Measurements from ENCODE around the gene CTAG1B. TPM values are rescaled to one million over a fixed set of nuclear protein-coding genes. Genes with fewer than 3 reads are reported as not detected.
"Not testable (repeated sequence)": the region's sequence is repeated elsewhere in the genome, so short reads cannot be mapped to it uniquely, and the experiment has no call there.

The CTAG1B gene
- total and polyA plus RNA-seq, 2 donors (not counting 1 experiment from before 2014, with no cell fraction given): 0.09 TPM; not detected in 1

GRCh38 chrX:154654372-154654771 is 35.3 kb upstream of the CTAG1B start:
- Histone ChIP-seq H3K9me3 (ENCODE audit: control extremely low read depth in 1 of 3, control insufficient read depth in 2 of 3, insufficient read depth in 1 of 3, low read length in 2 of 3) (no peaks in the 10 kb centered on the region), H3K36me3 (replicated peaks in 1 of 2; ENCODE audit: control extremely low read depth in 1 of 2, control insufficient read depth in 1 of 2, extremely low read depth in 1 of 2, insufficient read depth in 2 of 2, low read length in 1 of 2) (no peaks in the 10 kb centered on the region), H3K27ac (ENCODE audit: low read length in 2 of 2) (no peak overlapping the region), H3K9ac (ENCODE audit: low read length) (no peak overlapping the region), H3K4me1 (ENCODE audit: control insufficient read depth in 2 of 2, insufficient read depth in 2 of 2, low read length in 2 of 2) (no peaks in the 10 kb centered on the region), H3K27me3 (replicated peaks in 1 of 4; ENCODE audit: control extremely low read depth in 1 of 4, control insufficient read depth in 3 of 4, insufficient read depth in 4 of 4, low read length in 3 of 4) (no peaks in the 10 kb centered on the region), H2AFZ (ENCODE audit: insufficient read depth, low read depth, low read length, poor library complexity, severe bottlenecking) (no peak overlapping the region), H3K4me3 (ENCODE audit: control extremely low read depth in 1 of 5, extremely low read depth in 1 of 5, insufficient read depth in 1 of 5, low read depth in 2 of 5, low read length in 4 of 5) (no peak overlapping the region), H3K4me2 (replicated peaks; ENCODE audit: low read depth, low read length, poor library complexity, severe bottlenecking) (no peak overlapping the region), H3K79me2 (ENCODE audit: control insufficient read depth, insufficient read depth, low read length) (no peaks in the 10 kb centered on the region), H4K20me1 (ENCODE audit: control insufficient read depth, insufficient read depth, low read length, poor library complexity, severe bottlenecking) (no peaks in the 10 kb centered on the region)
- Mint-ChIP-seq H3K4me3 (no peak overlapping the region), H3K27me3 (no peaks in the 10 kb centered on the region), H3K9me3 (ENCODE audit: insufficient read depth) (no peaks in the 10 kb centered on the region), H3K4me1 (no peaks in the 10 kb centered on the region), H3K27ac (no peak overlapping the region)
- WGBS (ENCODE audit: insufficient coverage): 100% methylated on average over 3 of the region's 10 CpGs
- CTCF ChIA-PET: no interaction called here
- DNase-seq (no peak), ATAC-seq (ENCODE audit: low read depth) (no peak)
- POLR2A ChIA-PET: no interaction called here
- TF ChIP-seq CTCF (IDR thresholded peaks at IDR 0.05) (no peak), EZH2 (IDR thresholded peaks at IDR 0.05; ENCODE audit: borderline replicate concordance, insufficient read depth, low read depth, low read length, poor library complexity, severe bottlenecking) (no peak)
- intact Hi-C loops (cut with micrococcal nuclease): no loop called here

DNA sequence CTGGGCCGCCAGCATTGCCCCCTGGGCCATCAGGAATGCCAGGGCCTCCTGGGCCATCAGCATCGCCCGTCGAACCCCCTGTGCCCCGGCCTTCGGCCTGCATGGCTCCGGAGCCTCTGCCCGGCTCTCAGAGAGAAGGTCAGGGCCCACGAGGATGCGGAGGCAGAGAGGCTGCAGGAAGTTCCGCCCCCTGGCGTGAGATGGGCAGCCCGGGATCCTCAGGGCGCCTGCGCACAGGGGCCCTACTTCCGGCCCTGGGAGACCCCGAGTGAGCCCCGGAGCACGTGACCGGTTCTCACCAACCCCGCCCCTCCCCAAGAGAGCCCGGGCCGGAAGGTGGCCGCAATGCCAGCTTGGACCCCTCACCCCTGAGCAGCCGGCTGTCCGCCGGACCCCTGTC is 34.3 kb upstream of the CTAG1B start, which contains the start of gene CTAG2:
Gene CTAG2, minus strand, starts transcription at position 167 of the 400 bp plus-strand sequence. Its CDS starts 64 bp downstream, at position 103.
- POLR2A ChIA-PET; H3K9me3 ChIP-seq (ENCODE audit: control extremely low read depth in 1 of 3, control insufficient read depth in 2 of 3, insufficient read depth in 1 of 3, low read length in 2 of 3); H3K4me3 ChIP-seq (ENCODE audit: control extremely low read depth in 1 of 5, extremely low read depth in 1 of 5, insufficient read depth in 1 of 5, low read depth in 2 of 5, low read length in 4 of 5); H3K9ac ChIP-seq (ENCODE audit: low read length); H3K4me1 Mint-ChIP-seq; H3K27ac ChIP-seq (ENCODE audit: low read length in 2 of 2); H2AFZ ChIP-seq (ENCODE audit: insufficient read depth, low read depth, low read length, poor library complexity, severe bottlenecking); H3K27me3 Mint-ChIP-seq; H3K27ac Mint-ChIP-seq; H3K27me3 ChIP-seq (replicated peaks in 1 of 4; ENCODE audit: control extremely low read depth in 1 of 4, control insufficient read depth in 3 of 4, insufficient read depth in 4 of 4, low read length in 3 of 4); H3K4me2 ChIP-seq (replicated peaks; ENCODE audit: low read depth, low read length, poor library complexity, severe bottlenecking); H3K36me3 ChIP-seq (replicated peaks in 1 of 2; ENCODE audit: control extremely low read depth in 1 of 2, control insufficient read depth in 1 of 2, extremely low read depth in 1 of 2, insufficient read depth in 2 of 2, low read length in 1 of 2); CTCF ChIA-PET; DNase-seq; H4K20me1 ChIP-seq (ENCODE audit: control insufficient read depth, insufficient read depth, low read length, poor library complexity, severe bottlenecking); intact Hi-C loops (cut with micrococcal nuclease); H3K4me1 ChIP-seq (ENCODE audit: control insufficient read depth in 2 of 2, insufficient read depth in 2 of 2, low read length in 2 of 2); H3K79me2 ChIP-seq (ENCODE audit: control insufficient read depth, insufficient read depth, low read length); H3K4me3 Mint-ChIP-seq; ATAC-seq (ENCODE audit: low read depth); H3K9me3 Mint-ChIP-seq (ENCODE audit: insufficient read depth): not testable (repeated sequence)
- WGBS (ENCODE audit: insufficient coverage): no CpG with 5 or more reads among the region's 27 CpGs

Measured in B cell (primary cell).